GM23338 (cell line): ENCODE measurements around the gene CATSPERD.

Experiments
- CREB1 ChIP-seq: fragments of 250-450 bp; sonication (Bioruptor Pico); IDR thresholded peaks from 2 replicates; pipeline ENCODE4 v1.5.0; 2020; ENCODE audit warnings: low read depth, mild to moderate bottlenecking, moderate library complexity
- EZH2 ChIP-seq: fragments of 200-600 bp; sonication (generic); IDR thresholded peaks from one replicate; pipeline ENCODE4 v1.8.0; 2017; ENCODE audit warnings: antibody characterized with exemption, mild to moderate bottlenecking, low read depth; ENCODE audit not compliant: unreplicated experiment
- EZH2phosphoT487 ChIP-seq: fragments of 200-600 bp; sonication (generic); IDR thresholded peaks from one replicate; pipeline ENCODE4 v1.8.1; 2018; ENCODE audit warnings: antibody characterized with exemption; ENCODE audit not compliant: unreplicated experiment
- JUNB ChIP-seq: IDR thresholded peaks from one replicate; pipeline ENCODE4 v1.6.1; 2016; ENCODE audit warnings: antibody characterized with exemption; ENCODE audit not compliant: unreplicated experiment
- POLR2AphosphoS5 ChIP-seq: IDR thresholded peaks from 2 replicates; pipeline ENCODE4 v1.6.1; 2016; ENCODE audit warnings: antibody characterized with exemption, low read depth
- STAT1 ChIP-seq: IDR thresholded peaks from one replicate; pipeline ENCODE4 v1.6.1; 2016; ENCODE audit warnings: antibody characterized with exemption; ENCODE audit not compliant: unreplicated experiment
- TF ChIP-seq, protein P1 (sequence below), 2 experiments: fragments of 200-600 bp in 1 of 2; sonication (generic) in 1 of 2; conservative IDR thresholded peaks; 2 replicates each; pipeline versions ENCODE4 v1.5.1 to v1.6.1; 2016 to 2017; ENCODE audit warnings: antibody characterized with exemption in 2 of 2, low read depth in 2 of 2, mild to moderate bottlenecking in 2 of 2, moderate library complexity in 1 of 2
- TF ChIP-seq, protein P2 (sequence below): IDR thresholded peaks from one replicate; pipeline ENCODE4 v1.6.1; 2018; ENCODE audit warnings: antibody characterized with exemption; ENCODE audit not compliant: unreplicated experiment
- TF ChIP-seq, protein P3 (sequence below): IDR thresholded peaks from 2 replicates; pipeline ENCODE4 v1.6.1; 2016; ENCODE audit warnings: antibody characterized with exemption

DNA sequence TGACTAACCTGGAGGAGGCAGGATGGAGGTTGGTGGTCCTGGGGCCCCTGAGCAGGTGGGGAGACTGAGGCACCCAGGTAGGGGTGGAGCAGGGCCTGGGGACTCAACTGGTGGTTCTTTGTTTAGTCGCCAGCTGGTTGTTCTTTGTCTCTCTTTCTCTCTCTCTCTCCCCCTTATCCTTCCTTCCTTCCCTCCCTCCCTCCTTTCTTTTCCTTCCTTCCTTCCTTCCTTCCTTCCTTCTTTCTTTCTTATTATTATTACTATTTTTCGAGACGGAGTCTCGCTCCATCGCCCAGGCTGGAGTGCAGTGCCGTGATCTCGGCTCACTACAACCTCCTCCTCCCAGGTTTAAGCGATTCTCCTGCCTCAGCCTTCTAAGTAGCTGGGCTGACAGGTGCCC lies 77.8 kb downstream of the CATSPERD start:
- TF ChIP-seq, protein P1, sequence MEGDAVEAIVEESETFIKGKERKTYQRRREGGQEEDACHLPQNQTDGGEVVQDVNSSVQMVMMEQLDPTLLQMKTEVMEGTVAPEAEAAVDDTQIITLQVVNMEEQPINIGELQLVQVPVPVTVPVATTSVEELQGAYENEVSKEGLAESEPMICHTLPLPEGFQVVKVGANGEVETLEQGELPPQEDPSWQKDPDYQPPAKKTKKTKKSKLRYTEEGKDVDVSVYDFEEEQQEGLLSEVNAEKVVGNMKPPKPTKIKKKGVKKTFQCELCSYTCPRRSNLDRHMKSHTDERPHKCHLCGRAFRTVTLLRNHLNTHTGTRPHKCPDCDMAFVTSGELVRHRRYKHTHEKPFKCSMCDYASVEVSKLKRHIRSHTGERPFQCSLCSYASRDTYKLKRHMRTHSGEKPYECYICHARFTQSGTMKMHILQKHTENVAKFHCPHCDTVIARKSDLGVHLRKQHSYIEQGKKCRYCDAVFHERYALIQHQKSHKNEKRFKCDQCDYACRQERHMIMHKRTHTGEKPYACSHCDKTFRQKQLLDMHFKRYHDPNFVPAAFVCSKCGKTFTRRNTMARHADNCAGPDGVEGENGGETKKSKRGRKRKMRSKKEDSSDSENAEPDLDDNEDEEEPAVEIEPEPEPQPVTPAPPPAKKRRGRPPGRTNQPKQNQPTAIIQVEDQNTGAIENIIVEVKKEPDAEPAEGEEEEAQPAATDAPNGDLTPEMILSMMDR (conservative IDR thresholded peaks at IDR 0.05; ENCODE audit: low read depth in 2 of 2), result no peak
- TF ChIP-seq, protein P2, sequence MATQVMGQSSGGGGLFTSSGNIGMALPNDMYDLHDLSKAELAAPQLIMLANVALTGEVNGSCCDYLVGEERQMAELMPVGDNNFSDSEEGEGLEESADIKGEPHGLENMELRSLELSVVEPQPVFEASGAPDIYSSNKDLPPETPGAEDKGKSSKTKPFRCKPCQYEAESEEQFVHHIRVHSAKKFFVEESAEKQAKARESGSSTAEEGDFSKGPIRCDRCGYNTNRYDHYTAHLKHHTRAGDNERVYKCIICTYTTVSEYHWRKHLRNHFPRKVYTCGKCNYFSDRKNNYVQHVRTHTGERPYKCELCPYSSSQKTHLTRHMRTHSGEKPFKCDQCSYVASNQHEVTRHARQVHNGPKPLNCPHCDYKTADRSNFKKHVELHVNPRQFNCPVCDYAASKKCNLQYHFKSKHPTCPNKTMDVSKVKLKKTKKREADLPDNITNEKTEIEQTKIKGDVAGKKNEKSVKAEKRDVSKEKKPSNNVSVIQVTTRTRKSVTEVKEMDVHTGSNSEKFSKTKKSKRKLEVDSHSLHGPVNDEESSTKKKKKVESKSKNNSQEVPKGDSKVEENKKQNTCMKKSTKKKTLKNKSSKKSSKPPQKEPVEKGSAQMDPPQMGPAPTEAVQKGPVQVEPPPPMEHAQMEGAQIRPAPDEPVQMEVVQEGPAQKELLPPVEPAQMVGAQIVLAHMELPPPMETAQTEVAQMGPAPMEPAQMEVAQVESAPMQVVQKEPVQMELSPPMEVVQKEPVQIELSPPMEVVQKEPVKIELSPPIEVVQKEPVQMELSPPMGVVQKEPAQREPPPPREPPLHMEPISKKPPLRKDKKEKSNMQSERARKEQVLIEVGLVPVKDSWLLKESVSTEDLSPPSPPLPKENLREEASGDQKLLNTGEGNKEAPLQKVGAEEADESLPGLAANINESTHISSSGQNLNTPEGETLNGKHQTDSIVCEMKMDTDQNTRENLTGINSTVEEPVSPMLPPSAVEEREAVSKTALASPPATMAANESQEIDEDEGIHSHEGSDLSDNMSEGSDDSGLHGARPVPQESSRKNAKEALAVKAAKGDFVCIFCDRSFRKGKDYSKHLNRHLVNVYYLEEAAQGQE, result no peak
- TF ChIP-seq EZH2, result no peak
- TF ChIP-seq CREB1 (CRISPR knock-in tag), result no peak
- no peak for TF ChIP-seq POLR2AphosphoS5
- no peak for TF ChIP-seq EZH2phosphoT487
- TF ChIP-seq, protein P3, sequence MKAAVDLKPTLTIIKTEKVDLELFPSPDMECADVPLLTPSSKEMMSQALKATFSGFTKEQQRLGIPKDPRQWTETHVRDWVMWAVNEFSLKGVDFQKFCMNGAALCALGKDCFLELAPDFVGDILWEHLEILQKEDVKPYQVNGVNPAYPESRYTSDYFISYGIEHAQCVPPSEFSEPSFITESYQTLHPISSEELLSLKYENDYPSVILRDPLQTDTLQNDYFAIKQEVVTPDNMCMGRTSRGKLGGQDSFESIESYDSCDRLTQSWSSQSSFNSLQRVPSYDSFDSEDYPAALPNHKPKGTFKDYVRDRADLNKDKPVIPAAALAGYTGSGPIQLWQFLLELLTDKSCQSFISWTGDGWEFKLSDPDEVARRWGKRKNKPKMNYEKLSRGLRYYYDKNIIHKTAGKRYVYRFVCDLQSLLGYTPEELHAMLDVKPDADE, result no peak
- TF ChIP-seq JUNB, result no peak
- no peak for TF ChIP-seq STAT1
